Sigmoid colon (tissue), 4 donors: Measurements from ENCODE around the gene TRPM3.

Experiments
- POLR2A ChIP-seq, 2 donors: fragments of 450-650 bp; IDR thresholded peaks; one replicate each; pipeline ENCODE4 v1.6.1; 2016; ENCODE audit warnings: antibody characterized with exemption in 2 of 2, mild to moderate bottlenecking in 2 of 2, moderate library complexity in 2 of 2
- POLR2AphosphoS5 ChIP-seq, 4 donors: sonication (generic); formaldehyde crosslinking; IDR thresholded peaks; one replicate each; pipeline ENCODE4 v1.6.1; 2017; ENCODE audit warnings: antibody characterized with exemption in 4 of 4

DNA sequence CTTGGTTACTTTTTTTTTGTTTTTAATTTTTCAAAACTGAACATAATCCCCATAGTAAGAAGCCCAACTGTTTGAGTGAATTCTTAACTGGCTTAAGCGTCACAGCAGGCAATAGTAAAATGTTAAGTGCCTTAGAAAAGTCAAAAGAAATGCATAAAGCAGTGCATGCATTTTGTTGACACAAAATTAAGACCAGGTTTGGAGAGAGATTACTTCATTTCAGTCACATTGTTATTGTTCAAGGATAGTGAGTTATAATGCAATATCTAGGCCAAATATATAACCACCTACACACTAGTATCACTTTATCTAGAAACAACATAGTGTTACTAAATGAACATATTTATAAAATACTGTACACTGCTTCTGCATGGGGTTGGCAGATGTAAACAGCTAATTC, 590.1 kb downstream of the TRPM3 start:
- TF ChIP-seq POLR2AphosphoS5 (IDR thresholded peaks at IDR 0.05): no peak
- no peak for TF ChIP-seq POLR2A (IDR thresholded peaks at IDR 0.05)
